ENCODE data around the gene SDHC.

DNA sequence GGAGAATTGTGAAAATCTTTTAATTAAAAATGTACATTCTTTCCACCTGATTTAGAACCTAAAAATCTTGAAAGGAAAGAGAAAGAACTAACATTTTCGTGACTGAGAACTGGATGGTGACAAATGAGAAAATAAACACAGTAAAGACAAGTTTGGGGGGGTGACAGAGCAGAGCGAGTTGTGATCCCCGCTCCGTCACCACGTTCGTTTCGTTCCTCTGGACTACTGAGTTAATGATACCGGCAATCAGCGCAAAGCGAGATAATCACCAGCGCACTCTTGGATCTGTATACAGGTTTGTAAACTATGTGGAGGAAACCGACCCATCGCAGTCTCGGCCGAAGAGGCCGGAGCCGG lies 84.7 kb downstream of the SDHC start:
- TF ChIP-seq, protein P1, sequence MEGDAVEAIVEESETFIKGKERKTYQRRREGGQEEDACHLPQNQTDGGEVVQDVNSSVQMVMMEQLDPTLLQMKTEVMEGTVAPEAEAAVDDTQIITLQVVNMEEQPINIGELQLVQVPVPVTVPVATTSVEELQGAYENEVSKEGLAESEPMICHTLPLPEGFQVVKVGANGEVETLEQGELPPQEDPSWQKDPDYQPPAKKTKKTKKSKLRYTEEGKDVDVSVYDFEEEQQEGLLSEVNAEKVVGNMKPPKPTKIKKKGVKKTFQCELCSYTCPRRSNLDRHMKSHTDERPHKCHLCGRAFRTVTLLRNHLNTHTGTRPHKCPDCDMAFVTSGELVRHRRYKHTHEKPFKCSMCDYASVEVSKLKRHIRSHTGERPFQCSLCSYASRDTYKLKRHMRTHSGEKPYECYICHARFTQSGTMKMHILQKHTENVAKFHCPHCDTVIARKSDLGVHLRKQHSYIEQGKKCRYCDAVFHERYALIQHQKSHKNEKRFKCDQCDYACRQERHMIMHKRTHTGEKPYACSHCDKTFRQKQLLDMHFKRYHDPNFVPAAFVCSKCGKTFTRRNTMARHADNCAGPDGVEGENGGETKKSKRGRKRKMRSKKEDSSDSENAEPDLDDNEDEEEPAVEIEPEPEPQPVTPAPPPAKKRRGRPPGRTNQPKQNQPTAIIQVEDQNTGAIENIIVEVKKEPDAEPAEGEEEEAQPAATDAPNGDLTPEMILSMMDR (IDR thresholded peaks at IDR 0.05): no peak
- no peak for TF ChIP-seq EZH2 (IDR thresholded peaks at IDR 0.05; ENCODE audit: borderline replicate concordance, insufficient read depth, low read depth, low read length, poor library complexity, severe bottlenecking)

Measured in B cell (primary cell).